HG02763 (cell line): ENCODE measurements around the gene SHROOM1.
"Not testable (repeated sequence)": the region's sequence is repeated elsewhere in the genome, so short reads cannot be mapped to it uniquely, and the experiment has no call there.

Experiments used
- ATAC-seq: cut with Tn5 transposase; IDR thresholded peaks from one replicate; pipeline ENCODE4 v1.9.1; 2021; ENCODE audit warnings: mild to moderate bottlenecking, moderate library complexity; ENCODE audit not compliant: unreplicated experiment

Gene SHROOM1

GRCh38 chr5:132812123-132812765 lies 18.2 kb downstream of the SHROOM1 start:
- no peak for ATAC-seq

GRCh38 chr5:132810605-132811004 lies 19.8 kb downstream of the SHROOM1 start:
- no peak for ATAC-seq

GRCh38 chr5:132808866-132809265 lies 21.6 kb downstream of the SHROOM1 start:
- ATAC-seq: no peak

- no peak for ATAC-seq
Measured at GRCh38 chr5:132808448-132808847, 22.0 kb downstream of the SHROOM1 start.

GRCh38 chr5:132807163-132807838 lies 23.1 kb downstream of the SHROOM1 start:
- no peak for ATAC-seq

- ATAC-seq: not testable (repeated sequence)
Measured at GRCh38 chr5:132806804-132807162, 23.7 kb downstream of the SHROOM1 start.

GRCh38 chr5:132805872-132806271 lies 24.6 kb downstream of the SHROOM1 start:
- not testable (repeated sequence) for ATAC-seq

- not testable (repeated sequence) for ATAC-seq
Measured at GRCh38 chr5:132804219-132804618, 26.2 kb downstream of the SHROOM1 start.

GRCh38 chr5:132802685-132803066 lies 27.8 kb downstream of the SHROOM1 start:
- ATAC-seq: not testable (repeated sequence)

- ATAC-seq: no peak
Measured at GRCh38 chr5:132802044-132802684, 28.3 kb downstream of the SHROOM1 start.

GRCh38 chr5:132800545-132800944 lies 29.9 kb downstream of the SHROOM1 start:
- no peak for ATAC-seq

- ATAC-seq: no peak
Measured at GRCh38 chr5:132799392-132799791, 31.1 kb downstream of the SHROOM1 start.

GRCh38 chr5:132797651-132798050 lies 32.8 kb downstream of the SHROOM1 start:
- no peak for ATAC-seq

GRCh38 chr5:132791026-132791425 lies 39.4 kb downstream of the SHROOM1 start:
- ATAC-seq: no peak

GRCh38 chr5:132790201-132790865 lies 40.1 kb downstream of the SHROOM1 start:
- ATAC-seq: no peak

GRCh38 chr5:132788990-132789886 lies 41.2 kb downstream of the SHROOM1 start:
- ATAC-seq: no peak

- ATAC-seq: no peak
Measured at GRCh38 chr5:132788508-132788907, 41.9 kb downstream of the SHROOM1 start.

GRCh38 chr5:132787076-132787475 lies 43.4 kb downstream of the SHROOM1 start:
- ATAC-seq: no peak

- ATAC-seq: no peak
Measured at GRCh38 chr5:132785864-132786263, 44.6 kb downstream of the SHROOM1 start.

- no peak for ATAC-seq
Measured at GRCh38 chr5:132785365-132785764, 45.1 kb downstream of the SHROOM1 start.

- no peak for ATAC-seq
Measured at GRCh38 chr5:132782101-132782500, 48.3 kb downstream of the SHROOM1 start.
